Nucleus accumbens (tissue), 56 donors: ENCODE data around the gene EFEMP2.
"Not testable (repeated sequence)": the region's sequence is repeated elsewhere in the genome, so short reads cannot be mapped to it uniquely, and the experiment has no call there.

ENCODE experiments used
- DNase-seq, 56 donors: peaks; one replicate each; lab custom pipeline; 2025; lab: John Stamatoyannopoulos, UW

Gene EFEMP2

GRCh38 chr11:65857853-65858680 is 14.5 kb downstream of the EFEMP2 start, which contains the start of gene CFL1:
Gene CFL1, minus strand, starts transcription at chr11:65858180. Its CDS starts 81 bp downstream, at chr11:65858099.
- DNase-seq = peak; percentile 67 to 99 (median 96)

- DNase-seq = peak in 42 of 56 donors; percentile 43 to 87 (median 68)
Observed at GRCh38 chr11:65857500-65857852, 15.1 kb downstream of the EFEMP2 start.

GRCh38 chr11:65856689-65857499 is 15.7 kb downstream of the EFEMP2 start:
- DNase-seq = peak in 52 of 56 donors; percentile 26 to 87 (median 72)

GRCh38 chr11:65855927-65856363 is 16.7 kb downstream of the EFEMP2 start:
- no peak for DNase-seq

- DNase-seq = no peak
Observed at GRCh38 chr11:65854852-65855837, 17.5 kb downstream of the EFEMP2 start.

DNA sequence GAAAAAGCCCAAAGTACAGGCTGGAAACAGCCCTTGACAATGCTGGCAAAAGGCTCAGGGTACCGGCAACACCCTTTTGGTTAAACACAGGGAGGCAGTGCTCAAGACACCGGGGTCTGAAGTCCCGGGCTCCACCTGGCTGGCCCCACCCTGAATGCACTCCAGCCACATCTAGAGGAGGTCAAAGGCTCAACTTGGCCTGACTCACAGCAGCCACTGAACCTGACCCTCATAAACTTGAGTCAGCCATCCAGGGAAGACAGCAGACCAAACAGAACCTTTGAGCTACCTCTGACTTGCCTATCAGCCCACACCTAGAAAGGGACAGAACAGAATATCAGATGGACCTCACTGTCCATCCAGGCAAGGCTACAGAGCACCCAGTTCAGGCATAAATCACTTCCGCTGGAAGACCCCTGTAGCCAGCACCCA is 18.4 kb downstream of the EFEMP2 start:
- no peak for DNase-seq

DNA sequence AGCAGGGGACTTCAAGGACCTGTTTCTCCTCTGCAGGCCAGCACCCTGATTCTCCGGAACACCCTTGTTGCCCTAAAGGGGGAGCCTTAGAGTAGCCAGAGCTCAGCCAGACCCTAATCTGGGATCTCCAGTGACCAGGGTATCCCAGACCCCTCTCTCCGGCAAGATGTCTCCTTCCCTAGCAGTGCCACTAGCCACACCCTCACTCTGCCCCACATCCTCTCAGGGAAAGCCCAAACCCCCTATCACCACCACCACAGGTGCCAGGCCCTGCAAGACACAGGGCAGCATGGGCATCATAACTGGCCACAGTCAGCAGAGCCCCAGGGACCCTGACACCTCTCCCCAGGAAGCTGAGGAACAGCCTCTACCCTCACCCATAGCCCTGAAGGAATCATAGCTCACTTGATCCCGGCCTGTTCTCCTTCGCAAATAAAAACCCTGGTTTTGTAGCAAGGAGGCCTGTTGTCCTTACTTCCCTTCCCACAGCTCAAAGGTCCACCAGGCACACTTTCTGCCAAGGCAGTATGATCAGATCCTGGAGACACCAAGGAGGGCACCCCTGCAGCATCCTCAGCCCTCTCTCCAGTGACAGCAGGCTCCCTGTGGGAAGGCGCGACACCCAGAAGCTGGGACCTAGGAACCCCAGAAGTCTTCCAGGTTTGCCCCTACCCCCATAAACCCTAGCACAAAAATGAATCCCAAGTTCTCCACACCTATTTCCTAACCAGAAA is 19.2 kb downstream of the EFEMP2 start:
- DNase-seq = no peak

DNA sequence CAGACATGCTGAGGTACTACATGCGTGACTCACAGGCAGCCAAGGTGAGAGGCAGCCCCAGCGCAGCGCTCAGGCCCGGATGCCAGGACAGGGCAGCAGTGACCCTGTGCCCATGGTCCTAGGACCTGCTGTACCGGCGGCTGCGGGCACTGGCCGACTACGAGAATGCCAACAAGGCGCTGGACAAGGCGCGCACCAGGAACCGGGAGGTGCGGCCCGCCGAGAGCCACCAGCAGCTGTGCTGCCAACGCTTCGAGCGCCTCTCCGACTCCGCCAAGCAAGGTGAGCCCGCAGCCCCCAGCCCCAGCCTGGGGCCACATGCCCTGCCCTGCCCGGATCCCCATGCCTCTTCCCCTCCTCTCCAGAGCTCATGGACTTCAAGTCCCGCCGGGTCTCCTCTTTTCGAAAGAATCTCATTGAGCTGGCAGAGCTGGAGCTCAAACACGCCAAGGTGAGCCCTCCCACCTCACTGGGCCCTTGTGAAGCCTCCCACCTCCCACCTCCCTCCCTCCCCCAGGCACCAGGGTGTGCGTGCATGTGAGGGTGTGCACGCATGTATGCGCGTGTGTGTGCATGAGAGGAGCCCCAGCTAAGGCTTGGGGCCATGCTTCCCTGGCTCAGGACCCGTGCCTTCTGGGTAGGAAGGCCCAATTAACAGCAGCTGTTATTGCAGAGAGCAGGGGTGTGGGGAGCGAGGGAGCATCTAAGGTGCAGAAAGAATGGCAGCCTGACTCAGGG is 19.9 kb downstream of the EFEMP2 start:
- DNase-seq = no peak

GRCh38 chr11:65851811-65852507 is 20.6 kb downstream of the EFEMP2 start:
- DNase-seq = no peak

GRCh38 chr11:65851083-65851579 is 21.5 kb downstream of the EFEMP2 start:
- no peak for DNase-seq

- no peak for DNase-seq
Observed at GRCh38 chr11:65850217-65851082, 22.1 kb downstream of the EFEMP2 start.

DNA sequence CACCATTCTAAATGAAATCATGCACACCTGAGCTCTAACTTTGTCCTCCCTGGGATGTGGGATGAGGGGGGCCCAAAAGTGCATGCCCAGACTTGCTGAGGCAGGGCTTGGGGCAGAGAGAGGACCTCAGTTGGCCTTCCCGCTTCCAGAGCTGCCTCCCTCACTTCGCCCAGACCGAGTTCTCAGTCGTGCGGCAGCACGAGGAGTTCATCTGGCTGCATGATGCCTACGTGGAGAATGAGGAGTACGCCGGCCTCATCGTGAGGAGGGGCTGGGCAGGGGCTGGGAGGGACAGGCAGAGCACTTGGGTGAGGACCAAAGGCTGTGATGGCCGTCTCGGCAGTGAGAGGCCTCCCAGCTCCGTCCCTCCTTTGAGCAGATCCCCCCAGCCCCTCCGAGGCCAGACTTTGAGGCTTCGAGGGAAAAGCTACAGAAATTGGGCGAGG is 22.8 kb downstream of the EFEMP2 start:
- no peak for DNase-seq

GRCh38 chr11:65849366-65849765 is 23.2 kb downstream of the EFEMP2 start:
- DNase-seq = no peak

DNA sequence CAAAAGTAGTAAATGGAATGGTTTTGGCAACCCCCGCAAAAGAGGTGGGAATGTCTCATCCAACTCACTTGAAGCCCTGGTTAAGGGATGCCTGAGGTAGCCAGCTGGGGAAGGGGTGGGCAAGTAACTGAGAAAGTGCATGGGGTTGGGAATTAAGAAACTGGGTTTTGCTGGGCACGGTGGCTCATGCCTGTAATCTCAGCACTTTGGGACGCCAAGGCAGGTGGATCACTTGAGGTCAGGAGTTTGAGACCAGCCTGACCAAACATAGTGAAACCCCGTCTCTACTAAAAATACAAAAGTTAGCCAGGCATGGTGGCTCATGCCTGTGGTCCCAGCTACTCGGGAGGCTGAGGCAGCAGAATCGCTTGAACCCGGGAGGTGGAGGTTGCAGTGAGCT is 23.9 kb downstream of the EFEMP2 start:
- not testable (repeated sequence) for DNase-seq

DNA sequence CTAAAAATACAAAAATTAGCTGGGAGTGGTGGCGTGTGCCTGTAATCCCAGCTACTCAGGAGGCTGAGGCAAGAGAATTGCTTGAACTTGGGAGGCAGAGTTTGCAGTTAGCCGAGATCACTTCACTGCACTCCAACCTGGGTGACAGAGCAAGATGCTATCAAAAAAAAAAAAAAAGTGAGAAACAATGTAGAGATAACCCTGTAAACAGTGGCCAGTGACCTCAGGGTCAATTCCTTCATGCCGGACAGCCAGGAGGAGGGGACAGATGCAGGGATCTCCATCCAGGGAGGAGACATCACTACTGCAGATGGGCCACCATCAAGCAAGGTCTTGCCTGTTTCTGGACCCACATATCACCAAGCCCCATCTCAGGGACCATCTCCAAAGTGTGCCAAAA is 24.9 kb downstream of the EFEMP2 start:
- DNase-seq = no peak

DNA sequence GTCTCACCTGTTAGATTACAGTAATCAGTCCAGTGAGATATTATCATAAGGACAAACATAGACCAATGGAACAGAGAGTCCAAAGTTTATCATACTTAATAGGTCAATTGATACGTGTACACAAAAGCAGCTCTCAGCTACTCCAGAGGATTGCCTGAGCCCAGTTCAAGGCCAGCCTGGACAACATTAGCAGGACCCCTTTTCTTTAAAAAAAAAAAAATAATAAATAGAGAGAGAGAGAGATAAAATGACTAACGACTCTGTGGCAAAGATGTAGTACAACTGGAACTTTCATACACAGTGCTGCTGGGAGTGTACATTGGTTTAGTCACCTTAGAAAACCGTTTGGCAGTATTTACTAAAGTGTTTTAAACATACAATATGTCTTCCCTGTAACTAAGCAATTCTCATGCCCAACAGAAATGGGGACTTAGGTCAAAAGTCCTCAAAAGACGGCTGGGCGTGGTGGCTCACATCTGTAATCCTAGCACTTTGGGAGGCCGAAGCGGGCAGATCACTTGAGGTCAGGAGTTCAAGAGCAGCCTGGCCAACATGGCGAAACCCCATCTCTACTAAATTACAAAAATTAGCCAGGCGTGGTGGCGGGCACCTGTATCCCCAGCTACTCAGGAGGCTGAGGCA is 28.2 kb downstream of the EFEMP2 start:
- DNase-seq = no peak
